IPS-11a (cell line): Measurements from ENCODE around the gene SULT1C2.

Experiments
- H3K4me3 ChIP-seq: one replicate; pipeline ENCODE4 v1.5.1; 2013; ENCODE audit warnings: low read depth, low read length, control low read depth

The SULT1C2 gene

DNA sequence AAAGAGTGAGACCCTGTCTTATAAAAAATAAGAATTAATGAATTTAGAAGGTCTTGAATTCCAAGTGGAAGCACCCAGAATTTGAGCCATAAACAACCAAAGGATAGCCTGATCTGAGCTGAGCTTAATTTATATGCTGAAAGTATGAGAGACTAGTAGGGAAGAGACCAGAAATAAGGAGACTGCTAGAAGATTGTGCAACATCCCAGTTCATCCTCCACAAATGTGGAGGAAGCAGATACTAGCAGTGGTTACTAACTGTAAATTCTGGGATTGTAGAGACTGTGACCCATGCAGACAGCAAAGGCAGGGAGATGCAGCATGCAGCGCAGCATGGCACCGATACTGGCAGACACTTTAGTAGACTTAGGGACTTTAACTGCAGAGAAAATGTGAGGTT is 1.5 kb upstream of the SULT1C2 start:
- no peak overlapping the region for H3K4me3 ChIP-seq

GRCh38 chr2:108293850-108294249 is 5.2 kb downstream of the SULT1C2 start:
- H3K4me3 ChIP-seq = no peak overlapping the region

DNA sequence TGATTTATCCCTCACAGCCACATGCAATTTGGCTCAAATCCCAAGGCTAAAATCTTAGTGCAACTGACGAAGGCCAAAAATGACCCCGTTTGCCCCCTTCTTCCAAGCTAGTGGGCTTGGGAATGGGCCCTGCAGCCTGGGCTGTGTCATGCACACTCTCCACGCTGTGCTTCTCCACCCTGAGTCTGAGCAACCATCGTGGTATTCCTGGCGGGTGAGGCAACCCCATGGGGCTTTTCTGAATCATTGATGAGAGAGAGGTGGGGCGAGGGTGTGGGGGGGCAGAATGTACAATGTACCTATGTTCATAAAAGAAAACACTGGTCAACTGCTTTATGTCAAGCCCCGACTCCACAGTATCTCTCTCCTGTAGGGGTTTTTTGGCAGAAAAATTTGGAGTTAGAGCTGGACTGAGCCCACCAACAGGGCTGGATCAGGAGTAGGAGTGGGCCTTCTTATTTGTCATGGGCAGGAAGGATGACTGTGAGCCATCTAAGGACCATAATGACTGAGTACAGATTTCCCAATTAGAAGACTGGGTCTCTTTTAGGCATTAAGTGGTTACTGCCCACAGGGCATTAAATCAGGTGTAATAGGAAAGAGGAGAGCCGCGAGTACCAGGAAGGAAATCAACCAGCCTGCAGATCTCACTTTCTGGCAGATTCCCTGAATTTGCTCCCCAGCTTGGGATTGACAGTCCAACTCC is 8.9 kb downstream of the SULT1C2 start:
- H3K4me3 ChIP-seq = no peak overlapping the region

GRCh38 chr2:108301558-108301957 is 12.9 kb downstream of the SULT1C2 start:
- no peak overlapping the region for H3K4me3 ChIP-seq

DNA sequence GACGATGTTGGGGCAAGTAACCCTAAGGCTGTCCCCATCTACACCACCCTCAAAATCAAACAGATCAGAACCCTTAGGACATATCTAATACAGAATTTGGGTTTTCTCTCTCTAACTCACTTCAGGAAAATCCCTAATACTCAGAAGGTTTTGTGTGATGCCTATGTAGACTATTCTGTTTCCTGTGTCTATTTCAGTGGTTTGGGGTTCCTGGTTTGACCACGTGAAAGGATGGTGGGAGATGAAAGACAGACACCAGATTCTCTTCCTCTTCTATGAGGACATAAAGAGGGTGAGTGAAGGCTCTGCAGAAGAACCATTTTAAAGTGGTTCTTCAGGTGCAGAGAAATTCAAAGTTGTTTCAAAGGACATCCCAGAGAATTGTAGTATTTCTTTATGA is 16.3 kb downstream of the SULT1C2 start:
- no peak overlapping the region for H3K4me3 ChIP-seq

DNA sequence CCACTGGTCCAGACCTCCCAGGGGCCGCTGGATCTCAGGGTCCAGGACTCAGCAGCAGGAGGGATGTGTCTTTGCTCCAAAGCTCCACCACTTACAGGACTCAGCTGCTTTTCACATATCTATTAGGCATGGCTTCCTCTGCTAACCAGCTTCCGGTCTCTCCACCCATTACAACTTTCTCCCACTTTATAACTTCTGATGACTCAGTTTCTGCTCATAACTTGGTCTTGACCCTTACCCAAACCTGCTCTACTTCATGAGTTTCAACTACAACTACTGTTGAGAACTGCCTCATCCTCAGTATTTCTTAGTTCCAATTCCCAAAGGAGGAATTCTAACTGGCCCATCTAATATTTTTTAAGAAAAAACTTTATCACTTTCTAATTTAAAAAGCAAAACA is 17.2 kb downstream of the SULT1C2 start:
- H3K4me3 ChIP-seq = no peak overlapping the region

GRCh38 chr2:108309903-108310302 is 21.2 kb downstream of the SULT1C2 start:
- no peak overlapping the region for H3K4me3 ChIP-seq

DNA sequence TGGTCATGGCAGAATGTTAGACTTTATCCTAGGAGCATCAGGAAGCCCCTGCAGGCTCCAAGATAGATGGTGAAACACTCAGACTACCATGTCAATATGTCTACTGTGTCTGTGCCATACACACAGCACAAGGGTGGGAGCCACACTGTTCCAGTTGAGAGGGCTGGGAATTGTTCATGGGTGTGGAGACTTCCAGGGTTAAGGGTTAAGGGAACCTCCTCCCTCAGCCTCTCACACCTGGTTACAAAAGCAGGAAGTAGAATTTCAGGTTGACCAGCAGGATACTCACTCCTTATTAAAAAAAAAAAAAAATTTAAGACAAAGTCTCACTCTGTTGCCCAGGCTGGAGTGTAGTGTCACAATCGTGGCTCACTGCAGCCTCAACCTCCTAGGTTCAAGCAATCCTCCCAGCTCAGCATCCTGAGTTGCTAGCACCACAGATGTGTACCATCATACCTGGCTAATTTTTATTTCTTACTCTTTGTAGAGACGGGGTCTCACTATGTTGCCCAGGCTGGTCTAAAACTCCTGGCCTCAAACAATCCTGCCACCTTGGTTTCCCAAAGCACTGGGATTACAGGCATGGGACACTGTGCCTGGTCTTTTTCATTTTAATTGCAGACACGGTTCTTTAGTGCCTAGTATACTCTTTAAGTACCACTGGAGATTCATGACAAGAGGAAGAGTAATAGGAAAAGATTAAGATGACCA is 26.0 kb downstream of the SULT1C2 start:
- H3K4me3 ChIP-seq = no peak overlapping the region

DNA sequence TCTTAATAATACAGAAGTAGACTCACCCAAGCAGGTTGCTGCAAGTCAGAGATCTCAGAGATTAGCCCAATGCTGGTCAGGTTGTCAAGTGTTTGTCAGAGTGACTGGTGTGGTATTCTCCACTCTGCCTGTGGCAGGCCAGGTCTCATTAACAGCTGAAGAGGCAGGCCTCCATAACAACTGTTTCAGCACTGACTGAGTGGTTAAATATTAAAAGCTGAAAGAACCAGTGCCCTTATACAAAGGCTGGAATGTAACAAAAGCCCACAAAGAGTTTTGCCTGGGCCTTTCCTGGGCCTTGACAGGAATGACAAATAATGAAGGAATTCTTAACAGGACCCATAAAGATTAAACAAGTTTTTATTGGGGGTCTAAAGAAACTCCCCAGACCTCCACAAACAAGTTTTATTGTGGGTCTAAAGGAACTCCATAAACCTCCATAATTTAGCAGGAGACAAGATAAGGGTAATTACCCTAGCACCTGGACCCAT is 26.8 kb downstream of the SULT1C2 start:
- H3K4me3 ChIP-seq = no peak overlapping the region

DNA sequence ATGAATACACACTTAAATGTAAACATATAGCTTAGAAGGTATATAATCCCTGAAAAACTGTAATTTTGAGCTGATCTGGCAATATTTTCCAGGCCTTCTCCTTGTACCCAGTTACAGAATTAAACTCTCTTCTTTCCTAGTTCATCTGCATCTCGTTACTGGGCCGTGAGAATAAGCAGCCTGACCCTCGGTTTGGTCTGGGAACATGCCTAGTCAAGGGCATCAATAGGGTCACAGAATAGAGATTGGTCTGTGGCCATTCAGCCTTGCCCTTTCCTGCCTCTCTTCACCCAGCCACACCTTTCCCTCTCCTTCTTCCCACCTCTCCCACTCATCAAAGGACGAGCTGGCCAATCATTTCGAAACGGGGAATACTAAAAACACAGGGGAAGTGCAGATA is 27.3 kb downstream of the SULT1C2 start:
- H3K4me3 ChIP-seq = no peak overlapping the region

GRCh38 chr2:108316461-108317258 is 28.0 kb downstream of the SULT1C2 start:
- no peak overlapping the region for H3K4me3 ChIP-seq

DNA sequence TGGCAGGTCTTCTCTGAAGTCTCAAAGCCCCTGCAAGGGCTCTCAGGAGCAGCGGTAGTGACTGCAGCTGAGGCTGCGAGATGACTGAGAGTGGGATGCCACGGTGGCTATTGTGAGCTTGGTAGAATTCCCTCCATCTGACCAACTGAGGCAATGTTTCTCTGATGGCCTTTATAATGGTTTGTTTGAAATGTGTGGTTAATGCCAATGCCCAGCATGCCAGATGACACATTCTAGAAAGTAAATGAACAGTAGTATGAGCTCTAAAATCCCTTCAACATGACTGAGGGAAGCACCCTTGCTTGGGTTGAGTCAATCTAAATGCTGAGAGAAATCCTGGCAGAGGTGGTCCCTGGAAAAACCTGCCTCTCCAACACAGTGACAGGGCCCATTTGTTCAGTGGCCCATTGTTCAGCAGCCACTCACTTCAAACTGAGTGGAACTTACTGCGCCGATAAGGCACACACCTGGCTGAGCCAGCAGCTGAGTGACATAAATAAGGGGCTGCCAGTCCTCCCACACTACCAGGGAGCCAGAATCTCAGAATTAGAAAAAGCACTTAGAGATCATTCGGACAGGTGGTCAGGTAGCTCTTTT is 31.7 kb downstream of the SULT1C2 start:
- H3K4me3 ChIP-seq = no peak overlapping the region

GRCh38 chr2:108323619-108324018 is 34.9 kb downstream of the SULT1C2 start:
- no peak overlapping the region for H3K4me3 ChIP-seq

GRCh38 chr2:108324531-108325255 is 36.0 kb downstream of the SULT1C2 start:
- H3K4me3 ChIP-seq = no peak overlapping the region

DNA sequence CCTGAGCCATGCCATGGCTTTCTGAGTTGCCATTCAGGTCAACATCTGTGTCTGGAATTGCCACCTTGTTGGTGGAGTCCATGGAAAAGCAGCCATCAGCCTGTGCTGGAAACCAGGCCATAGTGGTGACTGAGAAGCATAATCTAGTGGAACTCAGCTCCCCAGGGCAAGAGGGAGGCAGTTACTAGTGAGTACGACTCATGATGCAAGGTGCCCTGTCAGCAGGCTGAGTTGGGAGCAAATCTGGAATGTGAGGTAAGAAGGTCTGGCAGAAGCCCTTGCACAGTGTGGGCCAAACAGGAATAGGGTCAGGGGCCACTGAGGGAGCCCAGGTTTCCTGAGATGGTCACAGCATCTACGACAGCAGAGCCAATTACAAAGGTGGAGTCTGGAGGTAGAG is 37.1 kb downstream of the SULT1C2 start:
- H3K4me3 ChIP-seq = no peak overlapping the region

DNA sequence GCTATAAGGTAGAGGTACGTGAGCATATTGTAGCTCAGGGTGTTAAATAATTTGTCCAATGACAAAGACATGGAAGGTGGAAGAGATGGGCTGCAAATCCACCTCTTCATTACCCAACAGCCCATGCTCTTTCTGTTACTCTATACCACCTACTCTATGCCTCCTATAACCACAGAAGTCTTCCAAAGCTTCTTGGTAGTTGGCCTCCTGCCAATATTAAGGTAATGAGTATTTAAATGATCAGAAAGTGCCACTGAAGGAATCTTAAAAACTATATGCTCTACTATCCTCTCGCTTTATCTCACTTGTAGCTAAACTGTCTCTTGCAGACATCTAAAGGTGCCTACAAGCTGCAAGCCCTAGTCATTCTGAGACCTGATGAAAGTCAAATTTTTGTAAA is 41.1 kb downstream of the SULT1C2 start:
- no peak overlapping the region for H3K4me3 ChIP-seq

DNA sequence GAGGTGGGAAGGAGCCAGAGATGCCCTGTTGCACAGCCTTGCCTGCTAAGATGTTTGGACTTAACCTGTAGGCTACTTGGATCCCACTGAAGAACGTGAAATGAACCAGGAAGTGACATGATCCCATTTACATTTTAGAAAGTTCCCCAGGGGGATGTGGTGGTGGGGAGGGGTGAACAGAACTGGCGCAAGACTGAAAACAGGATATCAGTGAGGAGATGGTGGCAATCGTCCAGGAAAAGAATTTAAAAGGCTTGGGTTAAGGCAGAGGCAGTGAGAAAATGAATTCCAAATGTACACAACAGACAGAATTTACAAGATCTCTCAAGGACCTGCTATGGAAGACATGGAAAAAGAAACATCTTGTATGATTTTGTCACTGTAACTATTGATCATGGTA is 42.3 kb downstream of the SULT1C2 start:
- no peak overlapping the region for H3K4me3 ChIP-seq

- H3K4me3 ChIP-seq = no peak overlapping the region
Measured at GRCh38 chr2:108345951-108346350, 57.3 kb downstream of the SULT1C2 start.

GRCh38 chr2:108346827-108347226 is 58.1 kb downstream of the SULT1C2 start:
- no peak overlapping the region for H3K4me3 ChIP-seq

GRCh38 chr2:108347786-108348185 is 59.1 kb downstream of the SULT1C2 start:
- no peak overlapping the region for H3K4me3 ChIP-seq
